Activated naive CD4-positive, alpha-beta T cell (primary cell): Measurements from ENCODE around the gene ZNF316.
"Not testable (repeated sequence)": the region's sequence is repeated elsewhere in the genome, so short reads cannot be mapped to it uniquely, and the experiment has no call there.

ENCODE experiments used
- DNase-seq, 4 experiments: peaks; one replicate each; lab custom pipeline; 2025; lab: John Stamatoyannopoulos, UW

ZNF316 gene

DNA sequence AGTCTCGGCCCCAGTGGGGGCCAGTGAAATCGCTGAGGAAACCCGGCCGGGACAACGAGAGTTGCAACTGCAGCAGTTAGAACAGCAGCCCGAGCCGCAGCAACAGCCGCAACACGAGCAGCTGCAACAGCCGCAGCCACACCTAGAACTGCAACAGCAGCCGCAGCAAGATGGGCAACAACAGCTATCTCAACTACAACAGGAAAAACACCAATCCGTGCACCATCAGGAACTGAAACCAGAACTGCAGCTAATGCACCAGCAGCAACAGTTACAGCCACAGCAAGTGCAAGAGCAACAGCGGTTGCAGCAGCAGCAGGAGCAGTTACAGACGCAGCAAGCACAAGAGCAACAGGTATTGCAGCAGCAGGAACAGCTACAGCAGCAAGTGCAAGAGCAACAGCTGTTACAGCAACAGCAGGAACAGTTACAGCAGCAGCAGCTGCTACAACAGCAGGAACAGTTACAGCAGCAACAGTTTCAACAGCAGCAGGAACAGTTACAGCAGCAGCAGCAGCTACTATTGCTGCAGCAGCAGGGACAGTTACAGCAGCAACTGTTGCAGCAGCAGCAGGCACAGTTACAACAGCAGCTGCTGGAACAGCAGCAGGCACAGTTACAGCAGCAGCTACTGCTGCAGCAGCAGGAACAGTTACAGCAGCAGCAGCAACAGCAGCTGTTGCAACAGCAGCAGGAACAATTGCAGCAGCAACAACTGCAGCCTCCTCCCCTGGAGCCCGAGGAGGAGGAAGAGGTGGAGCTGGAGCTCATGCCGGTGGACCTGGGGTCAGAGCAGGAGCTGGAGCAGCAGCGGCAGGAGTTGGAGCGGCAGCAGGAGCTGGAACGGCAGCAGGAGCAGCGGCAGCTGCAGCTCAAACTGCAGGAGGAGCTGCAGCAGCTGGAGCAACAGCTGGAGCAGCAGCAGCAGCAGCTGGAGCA is 15.7 kb upstream of the ZNF316 start:
- no peak for DNase-seq

DNA sequence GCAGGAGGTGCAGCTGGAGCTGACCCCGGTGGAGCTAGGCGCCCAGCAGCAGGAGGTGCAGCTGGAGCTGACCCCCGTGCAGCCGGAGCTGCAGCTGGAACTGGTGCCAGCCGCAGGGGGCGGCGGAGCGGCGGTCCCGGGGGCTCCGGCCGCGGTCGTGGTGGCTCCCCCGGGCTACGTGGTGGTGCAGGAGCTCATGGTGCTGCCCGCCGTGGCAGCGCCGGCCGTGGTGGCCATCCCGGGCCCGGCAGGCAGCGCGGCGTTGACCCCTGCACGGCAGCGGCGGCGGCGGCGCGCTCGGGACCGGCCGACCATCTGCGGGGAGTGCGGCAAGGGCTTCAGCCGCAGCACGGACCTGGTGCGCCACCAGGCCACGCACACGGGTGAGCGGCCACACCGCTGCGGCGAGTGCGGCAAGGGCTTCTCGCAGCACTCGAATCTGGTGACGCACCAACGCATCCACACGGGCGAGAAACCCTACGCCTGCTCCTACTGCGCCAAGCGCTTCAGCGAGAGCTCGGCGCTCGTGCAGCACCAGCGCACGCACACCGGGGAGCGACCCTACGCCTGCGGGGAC is 14.9 kb upstream of the ZNF316 start:
- no peak for DNase-seq

DNA sequence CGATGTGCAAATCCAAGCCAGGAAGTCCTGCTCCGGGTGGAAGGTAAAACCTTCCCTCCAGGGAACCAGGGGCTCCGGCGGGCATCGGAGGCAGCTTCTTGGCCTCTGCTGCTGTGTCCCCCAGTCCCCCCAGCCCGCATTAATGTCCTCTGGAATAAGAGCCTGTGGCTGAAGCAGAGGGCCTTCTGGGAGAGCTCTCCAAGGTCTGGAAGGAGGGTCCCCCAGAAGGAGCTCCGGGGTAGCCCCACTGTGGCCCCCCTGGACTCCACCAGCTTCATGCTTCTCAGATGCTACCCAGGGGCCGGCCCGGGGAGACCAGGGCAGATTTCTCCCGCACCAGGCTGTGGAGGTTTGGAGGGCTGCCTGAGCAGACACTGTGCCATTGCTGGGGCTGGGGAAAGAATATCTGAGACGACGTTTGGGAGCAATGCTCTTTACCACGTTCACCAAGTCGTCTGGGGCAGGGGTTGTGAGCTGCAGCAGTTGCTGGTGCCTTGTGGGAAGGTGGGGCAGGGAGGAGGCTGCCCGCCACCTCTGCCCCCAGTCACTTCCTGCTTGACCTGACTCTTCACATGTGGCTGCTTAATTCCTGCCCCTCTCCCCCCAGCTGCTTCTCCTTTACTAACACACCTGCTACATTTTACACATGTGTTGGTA is 13.4 kb upstream of the ZNF316 start:
- DNase-seq = peak in 2 of 4 experiments; percentile 6 to 11

DNA sequence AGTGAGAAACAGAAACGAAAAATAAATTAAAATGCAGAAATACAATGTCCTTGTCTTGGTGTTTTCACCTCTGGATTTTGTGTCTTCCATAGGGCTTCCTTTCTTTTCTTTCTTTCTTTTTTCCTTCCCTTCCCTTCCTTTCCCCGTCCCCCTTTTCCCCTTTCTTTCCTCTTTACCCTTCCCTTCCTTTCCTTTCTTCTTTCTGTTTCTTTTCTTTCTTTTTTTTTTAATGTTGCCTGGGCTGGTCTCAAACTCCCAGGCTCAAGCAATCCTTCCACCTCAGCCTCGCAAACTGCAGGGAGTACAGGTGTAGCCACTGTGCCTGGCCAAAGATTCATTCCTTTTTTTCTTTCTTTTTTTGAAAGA is 12.9 kb upstream of the ZNF316 start:
- no peak for DNase-seq

DNA sequence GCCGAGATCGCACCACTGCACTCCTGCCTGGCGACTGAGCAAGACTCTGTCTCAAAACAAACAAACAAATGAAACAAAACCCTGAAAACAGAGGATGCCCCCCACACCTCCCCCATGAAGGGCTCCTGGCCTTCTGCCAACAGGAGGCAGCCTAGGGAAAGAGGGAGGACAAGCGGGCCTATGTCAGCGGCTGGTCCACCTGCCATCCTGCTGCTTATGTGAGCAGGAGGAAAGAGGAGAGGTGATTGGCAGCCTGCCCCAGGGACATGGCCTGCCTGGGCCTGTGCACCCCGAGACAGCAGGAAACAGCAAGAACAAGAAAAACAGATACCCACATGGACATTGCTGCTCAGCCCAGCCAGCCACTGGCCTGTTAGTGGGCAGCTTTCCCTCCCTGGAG is 9.1 kb upstream of the ZNF316 start:
- no peak for DNase-seq

DNA sequence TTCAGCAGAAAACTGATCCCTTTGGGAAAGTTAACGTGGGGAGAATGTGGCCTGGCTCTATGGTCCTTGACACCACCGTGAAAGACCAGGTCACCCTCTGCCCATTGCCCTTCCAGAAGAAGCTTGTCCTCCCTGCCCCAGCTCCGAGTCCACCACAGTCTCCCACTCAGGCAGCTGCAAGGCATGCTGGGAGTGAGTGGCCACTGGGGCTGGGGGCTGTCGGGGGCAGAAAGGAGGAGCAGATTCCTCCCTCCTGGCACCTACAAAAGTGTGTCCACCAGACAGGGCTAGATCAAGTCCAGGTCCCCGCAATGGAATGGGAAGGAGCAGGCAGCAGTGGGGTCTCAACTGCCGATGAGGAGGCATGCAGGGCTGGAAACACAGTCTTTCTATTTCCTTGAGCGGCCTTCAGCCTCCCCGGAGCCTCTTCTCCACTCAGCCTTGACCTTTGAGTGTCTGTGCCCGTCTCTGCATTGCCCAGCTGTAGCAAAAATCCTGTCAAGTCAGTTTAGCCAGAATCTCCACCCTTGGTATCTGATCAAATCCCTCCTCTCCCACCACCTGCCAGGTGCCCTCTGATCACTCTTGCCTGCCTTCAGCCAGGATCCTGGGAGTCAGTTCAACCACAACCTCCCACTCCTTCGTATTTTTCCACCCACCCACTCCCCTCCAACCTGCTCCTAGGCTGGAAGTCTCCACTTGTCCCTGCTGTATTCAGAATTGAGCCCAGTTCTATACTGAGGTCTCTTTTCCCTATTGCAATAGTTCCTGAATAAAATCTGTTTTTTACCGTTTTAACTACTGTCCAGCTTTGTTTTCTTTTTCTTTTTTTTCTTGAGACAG is 6.9 kb upstream of the ZNF316 start:
- DNase-seq = no peak

DNA sequence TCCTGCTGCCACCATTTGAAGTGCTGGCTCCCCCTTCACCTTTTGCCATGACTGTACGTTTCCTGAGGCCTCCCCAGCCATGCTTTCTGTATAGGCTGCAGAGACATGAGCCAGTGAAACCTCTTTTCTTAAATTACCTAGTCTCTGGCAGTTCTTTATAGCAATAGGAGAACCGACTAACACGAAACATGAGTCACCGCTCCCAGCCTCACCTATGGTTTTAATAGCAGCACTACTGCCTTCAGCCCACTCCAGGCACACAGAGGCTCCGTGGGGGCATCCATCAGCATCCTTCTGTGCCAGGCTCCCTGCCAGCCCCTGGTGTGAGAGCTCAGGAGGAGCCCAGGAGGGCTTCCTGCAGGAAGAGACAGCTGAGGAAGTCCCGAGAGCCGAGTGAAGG is 5.5 kb upstream of the ZNF316 start:
- DNase-seq = no peak

DNA sequence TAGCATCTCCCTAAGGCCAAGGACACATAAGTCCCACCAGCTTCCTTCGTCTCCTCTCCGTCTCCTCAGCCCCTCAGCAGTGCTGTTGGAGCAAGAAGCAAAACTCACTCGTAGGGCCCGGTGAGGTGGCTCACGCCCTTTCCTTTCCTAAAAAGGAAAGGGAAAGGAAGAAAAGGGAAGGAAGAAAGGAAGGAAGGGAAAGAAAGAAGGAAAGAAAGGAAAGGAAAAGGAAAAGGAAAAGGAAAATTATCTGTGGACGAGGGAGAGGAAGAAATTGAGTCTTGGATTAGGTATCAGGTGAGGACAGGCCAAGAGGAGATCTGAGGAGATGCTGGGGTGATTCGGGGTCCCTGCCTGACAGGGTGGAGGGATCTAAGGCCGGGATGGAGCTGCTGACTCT is 3.1 kb upstream of the ZNF316 start:
- DNase-seq = no peak

DNA sequence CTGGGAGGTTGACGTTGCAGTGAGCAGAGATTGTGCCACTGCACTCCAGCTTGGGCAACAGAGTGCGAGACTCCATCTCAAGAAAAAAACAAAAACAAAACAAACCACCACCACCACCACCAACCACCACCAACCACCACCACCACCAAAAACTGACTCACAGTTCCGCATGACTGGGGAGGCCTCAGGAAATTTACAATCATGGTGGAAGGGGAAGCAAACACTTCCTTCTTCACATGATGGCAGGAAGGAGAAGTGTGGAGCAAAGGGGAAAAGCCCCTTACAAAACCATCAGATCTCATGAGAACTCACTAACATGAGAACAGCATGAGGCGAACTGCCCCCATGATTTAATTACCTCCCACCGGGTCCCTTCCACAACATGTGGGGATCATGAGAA is 2.1 kb upstream of the ZNF316 start:
- DNase-seq = not testable (repeated sequence)

DNA sequence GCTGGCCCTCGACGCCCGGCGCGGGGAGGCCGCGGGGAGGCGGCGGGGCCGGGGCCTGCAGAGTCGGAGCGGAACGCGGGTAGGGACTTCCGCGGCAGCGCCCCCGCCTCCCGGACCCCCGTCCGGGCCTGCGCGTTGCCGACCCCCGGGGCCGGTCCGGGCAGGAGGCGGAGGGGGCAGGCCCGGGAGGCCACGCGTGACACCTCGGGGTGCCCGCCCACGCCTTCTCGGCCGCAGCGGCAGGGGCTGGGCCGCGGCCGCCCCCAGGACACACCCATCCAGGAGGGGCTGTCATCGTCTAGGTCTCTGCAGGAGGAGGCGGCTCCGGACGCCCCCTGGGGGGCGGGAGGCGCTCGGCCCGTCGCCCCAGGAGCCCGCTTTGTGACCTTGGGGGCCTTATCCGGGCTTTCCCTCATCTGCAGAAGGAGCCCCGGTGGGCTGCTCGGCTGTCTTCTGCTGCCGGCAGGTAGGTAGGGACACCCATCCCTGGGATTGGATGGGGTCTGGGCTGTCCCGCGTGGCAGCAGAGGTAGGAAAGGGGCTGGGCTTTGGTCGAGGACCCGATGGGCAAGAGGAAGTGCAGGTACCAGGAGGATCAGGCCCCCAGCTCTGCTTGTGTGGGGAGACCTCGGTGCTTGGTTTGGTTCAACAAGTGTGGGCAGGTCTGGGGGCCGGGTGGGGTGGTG is 569 bp downstream of the ZNF316 start:
- peak in 2 of 4 experiments; percentile 13 to 37 for DNase-seq

DNA sequence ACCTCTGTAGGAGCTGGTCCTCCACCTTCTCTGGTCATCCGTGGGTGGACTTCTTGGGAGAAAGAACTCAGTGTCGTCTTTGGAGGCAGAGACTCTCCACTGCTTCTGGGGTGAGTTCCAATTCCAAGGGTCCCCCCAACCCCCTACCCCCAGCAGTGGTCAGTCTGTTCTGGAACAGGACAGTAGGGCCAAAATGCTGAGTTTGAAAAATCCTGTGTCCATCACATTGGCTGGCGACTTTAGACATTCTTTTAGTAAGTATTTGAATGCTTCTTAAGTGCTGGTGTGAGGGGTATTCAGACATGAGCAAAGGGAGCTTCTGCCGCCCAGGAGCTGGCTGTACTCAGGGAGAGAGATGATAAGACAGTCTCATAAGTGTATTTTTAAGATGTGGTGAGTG is 1.9 kb downstream of the ZNF316 start:
- DNase-seq = no peak

DNA sequence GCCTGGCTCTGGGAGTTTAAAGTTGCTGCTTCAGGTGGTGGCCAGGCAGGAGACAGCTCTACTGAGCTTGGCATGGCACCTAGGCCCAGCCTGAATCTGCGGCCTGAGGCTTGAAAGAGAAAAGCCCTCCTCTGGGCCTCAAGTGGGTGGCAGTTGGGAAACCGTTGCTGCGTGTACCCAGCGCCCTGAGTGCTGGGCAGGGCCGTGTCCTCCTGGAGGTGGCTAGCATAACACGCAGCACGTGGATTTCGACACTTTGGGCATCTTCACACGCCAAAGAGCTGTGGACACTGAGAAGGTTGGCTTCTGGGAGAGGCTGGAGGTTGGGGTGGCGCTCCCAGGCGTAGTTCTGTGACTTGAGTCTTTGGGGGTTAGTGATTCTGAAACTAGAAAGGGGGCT is 2.5 kb downstream of the ZNF316 start:
- DNase-seq = no peak

DNA sequence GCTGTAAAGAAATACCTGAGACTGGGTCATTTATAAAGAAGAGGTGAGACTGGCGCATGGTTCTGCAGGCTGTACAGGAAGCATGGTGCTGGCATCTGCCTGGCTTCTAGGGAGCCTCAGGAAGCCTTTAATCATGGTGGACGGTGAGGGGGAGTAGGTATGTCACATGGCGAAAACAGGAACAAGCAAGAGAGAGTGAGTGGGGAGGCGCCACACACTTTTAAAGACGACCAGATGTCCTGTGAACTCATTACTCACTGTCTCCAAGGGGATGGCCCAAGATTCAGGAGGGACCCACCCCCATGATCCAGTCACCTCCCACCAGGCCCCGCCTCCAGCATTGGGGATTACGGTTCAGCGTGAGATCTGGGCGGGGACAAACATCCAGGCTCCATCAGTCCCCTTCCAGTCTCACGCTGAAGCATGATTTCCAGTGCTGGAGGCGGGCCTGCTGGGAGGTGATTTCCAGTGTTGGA is 3.2 kb downstream of the ZNF316 start:
- no peak for DNase-seq

DNA sequence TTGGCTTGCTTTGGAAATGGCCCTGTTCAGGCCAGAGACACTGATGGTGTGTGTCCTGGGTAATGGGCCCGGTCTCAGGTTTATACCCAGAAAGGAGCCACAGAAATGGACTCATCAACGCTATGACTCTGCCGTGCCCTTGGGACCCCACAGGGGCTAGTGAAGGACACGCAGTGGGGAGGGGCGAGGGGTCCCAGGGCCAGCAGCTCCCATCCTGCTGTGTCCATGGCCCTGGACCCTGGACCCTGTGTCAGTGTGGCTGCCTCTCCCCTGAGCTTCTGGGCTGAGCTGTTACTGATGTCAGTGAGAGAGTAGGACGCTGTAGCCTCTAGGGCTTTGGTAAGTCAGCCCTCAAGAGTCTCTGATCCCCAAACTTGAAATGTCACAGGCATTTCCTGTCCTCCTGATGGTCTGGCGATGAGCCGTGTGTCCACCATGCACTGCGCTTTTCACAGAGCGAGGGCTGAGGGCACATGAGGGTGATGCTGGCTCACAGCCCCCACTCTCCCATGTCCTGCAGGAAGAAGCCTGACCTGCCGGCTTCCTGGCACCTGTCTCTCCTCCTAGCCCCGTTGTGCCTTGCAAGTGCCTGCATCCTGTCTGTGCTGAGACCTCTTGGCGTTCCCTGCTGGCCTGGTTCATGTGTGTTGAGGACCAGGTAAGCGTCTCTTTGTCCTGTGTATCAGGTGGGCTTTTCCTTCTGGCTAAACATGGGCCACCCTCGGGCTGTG is 4.4 kb downstream of the ZNF316 start:
- DNase-seq = no peak

DNA sequence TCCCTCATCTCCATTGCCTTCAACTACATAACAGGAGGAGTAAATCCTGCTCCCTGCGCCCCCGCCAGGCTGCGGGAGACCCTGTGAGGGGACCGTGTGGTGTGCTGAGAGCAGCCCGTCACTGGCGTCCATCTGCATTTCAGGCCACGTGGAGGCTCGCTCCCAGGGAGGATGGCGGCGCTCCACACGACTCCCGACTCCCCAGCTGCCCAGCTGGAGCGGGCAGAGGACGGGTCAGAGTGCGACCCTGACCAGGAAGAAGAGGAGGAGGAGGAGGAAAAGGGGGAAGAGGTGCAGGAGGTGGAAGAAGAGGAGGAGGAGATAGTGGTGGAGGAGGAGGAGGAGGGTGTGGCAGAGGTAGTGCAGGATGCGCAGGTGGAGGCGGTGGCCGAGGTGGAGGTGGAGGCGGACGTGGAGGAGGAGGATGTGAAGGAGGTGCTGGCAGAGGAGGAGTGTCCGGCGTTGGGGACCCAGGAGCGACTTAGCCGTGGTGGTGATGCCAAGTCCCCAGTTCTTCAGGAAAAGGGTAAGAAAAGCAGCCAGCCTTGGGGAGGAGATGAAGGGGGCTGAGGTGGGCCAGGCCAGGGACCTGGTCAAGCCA is 5.2 kb downstream of the ZNF316 start:
- no peak for DNase-seq

DNA sequence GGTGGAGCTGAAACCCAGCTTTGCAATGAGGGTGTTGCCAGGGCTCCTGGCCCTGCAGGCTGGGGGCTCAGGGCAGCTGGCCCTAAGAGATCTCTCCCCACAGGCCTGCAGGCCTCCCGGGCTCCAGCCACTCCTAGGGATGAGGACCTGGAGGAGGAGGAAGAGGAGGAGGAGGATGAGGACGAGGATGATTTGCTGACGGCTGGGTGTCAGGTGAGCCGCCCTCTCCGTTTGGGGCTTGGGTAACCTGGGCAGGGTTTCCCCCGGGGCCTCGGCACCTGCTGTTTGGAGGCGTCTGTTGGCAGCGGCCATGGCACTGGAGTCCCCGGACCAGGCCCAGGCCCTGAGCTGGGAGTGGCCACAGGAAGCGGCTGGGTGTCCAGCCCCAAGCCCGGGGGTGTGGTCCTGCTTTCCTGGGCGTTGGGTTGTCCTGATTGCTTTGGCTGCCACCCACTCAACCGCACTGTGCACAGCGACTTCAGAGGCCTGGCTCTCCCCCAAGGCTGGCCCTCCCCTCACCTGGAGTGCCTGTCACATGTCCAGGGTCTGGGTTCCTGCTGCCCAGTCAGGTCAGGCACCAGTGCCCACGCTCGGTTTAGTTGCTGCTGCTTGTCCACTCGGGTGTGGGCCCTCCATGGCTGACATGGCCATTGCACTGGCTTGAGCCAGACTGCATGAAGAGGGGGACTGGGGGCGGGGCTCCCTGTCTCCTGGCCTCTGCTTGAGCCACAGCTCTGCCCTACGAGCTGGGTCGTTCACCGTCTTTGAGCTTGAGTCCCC is 5.9 kb downstream of the ZNF316 start:
- no peak for DNase-seq

DNA sequence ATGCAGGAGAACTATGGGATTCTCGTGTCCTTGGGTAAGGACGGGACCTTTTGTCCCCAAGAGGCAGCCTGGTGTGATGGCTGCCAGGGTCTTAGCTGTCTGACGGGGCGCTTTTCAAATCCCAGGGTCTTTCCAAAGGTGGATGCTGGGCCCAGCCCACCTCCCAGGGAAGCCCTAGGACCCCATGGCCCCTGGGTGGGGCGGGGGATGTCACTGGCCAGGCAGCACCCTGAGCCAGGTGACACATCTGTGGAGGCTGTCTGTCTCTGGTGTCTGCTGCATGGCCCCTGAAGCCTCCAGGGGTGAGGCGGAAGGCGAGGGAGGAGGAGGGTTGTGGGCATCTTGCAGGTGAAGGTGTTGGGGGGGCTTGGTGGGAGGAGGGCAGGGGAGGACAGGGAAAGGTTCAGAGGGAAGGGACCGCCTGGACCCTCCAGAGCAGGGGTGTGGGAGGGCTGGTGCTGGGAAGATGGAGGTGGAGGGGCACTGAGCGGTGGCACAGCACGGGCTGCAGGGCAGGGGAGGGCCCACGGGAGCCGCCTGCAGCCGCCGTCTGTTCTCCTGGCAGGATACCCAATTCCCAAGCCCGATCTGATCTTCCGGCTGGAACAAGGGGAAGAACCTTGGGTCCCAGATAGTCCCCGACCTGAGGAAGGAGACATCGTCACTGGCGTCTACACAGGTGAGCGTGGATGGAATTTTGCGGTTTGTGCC is 7.0 kb downstream of the ZNF316 start:
- no peak for DNase-seq

DNA sequence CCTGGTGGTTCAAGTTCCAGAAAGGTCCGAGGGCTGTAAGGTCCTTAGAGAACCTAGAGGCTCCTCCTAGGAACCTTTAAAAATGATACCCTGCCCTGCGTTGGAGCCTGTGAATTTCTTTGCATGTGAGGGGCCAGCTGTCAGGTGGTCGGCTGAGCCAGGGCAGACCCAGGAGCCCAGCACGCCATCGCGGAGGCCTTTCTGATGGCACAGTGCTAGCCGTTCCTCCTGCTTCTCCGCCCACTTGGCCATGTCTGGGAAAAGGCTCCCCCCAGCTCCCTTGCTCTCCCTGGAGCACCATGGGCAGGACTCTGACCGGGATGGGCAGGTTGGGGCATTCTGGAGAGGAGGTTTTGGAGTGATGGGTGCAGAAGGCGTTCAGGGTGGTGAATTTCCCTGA is 7.6 kb downstream of the ZNF316 start:
- no peak for DNase-seq

DNA sequence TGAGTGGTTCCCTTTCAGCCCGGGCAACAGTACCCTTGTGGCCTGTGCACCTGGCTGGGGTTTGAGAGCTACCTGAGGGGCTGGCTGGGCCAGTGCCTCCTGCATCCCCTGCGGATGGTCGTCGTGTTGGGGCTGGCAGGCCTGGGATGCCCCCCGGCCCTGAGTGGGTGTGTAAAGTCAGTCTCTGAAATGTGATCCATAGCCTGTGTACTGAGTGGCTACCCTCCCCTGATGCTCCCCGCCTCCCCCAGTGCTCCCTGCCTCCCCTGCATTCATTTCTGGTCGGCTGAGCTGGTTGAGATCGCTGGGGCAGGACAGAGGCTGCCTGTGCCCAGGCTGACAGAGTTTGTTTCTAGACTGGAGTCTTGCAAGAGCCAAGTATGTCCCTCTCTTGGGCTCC is 9.3 kb downstream of the ZNF316 start:
- DNase-seq = no peak
